T47D (cell line): ENCODE data around the gene PXDN.

Experiments
- DNase-seq, 2 experiments: peaks; one replicate each; pipeline versions ENCODE4 v3.0.0 to v3.0.0-alpha.2; 2011 to 2012; ENCODE audit warnings: low read depth in 1 of 2, low spot score in 1 of 2
- JUND ChIP-seq: IDR thresholded peaks from 2 replicates; pipeline ENCODE4 v1.6.1; 2012; ENCODE audit warnings: low read depth
- in situ Hi-C: cut with HindIII; loops from 2 replicates; pipeline ENCODE4 v1.10.0; 2016; ENCODE audit warnings: low sequenced_read_pairs, low pct_unique_long_range_greater_than_20kb

PXDN gene

DNA sequence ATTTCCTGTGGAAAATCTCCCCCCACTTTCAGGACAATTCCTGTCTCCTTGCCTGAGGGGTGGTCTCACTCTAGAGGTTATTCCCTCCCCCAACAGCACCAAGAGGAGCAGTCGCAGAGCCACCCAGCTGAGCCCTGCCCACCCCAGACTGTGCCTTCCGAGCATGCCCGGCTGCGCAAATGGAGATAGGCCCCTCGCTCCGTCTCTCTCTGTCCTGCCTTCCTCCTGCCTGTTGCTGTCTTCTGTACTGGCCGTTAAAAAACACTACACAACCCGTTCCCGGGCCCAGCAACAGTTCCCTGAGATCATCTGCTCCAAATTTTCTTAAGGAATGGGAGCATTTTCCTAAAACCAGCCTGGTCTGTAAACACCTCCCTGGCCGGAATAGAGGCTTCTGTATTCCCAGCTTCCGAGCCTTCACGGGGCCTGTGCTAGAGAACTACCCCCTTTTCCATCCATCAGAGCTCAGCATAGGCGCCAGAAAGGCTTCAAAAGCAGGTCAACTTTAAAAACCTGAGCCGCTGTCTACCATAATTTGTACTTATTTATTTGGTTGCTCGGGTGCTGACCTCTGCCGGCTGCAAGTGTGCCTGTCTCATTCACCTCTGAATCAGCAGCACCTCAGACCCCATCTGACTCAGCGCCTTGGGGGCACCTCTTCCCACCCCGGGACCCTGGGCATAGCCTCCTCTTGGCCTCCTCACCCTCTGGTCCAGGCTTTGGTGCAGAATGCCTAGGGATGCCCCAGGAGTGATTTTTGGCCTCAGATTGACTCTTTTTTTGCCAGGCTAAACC is 159.4 kb downstream of the PXDN start:
- no peak for TF ChIP-seq JUND
- in situ Hi-C loops, result no loop called here
- DNase-seq, result no peak

GRCh38 chr2:1584051-1584531 is 160.2 kb downstream of the PXDN start:
- TF ChIP-seq JUND, result no peak
- no peak for DNase-seq
- in situ Hi-C loops, result no loop called here

DNA sequence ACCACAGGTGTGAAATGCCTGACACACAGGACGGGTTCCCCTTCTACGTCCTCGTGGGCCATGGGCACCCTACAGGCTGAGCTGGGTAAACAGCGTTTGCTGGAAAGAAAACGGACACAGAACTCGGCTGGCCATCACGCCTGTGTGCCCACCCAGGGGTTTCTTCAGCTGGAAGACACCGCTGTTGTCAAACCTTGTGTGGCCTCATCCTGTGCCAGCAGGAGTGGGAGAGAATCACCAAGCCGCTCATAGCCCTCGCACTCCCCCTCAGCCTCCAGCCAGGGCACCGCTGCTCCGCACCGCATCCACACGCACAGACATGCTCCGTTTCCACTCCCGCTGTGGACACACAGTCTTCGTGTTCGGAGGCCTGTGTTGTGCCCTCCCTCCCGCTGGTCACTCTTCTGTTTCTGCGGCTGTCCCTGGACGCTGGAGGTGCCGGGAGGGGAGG is 161.4 kb downstream of the PXDN start:
- in situ Hi-C loops, result no loop called here
- no peak for TF ChIP-seq JUND
- DNase-seq, result no peak

DNA sequence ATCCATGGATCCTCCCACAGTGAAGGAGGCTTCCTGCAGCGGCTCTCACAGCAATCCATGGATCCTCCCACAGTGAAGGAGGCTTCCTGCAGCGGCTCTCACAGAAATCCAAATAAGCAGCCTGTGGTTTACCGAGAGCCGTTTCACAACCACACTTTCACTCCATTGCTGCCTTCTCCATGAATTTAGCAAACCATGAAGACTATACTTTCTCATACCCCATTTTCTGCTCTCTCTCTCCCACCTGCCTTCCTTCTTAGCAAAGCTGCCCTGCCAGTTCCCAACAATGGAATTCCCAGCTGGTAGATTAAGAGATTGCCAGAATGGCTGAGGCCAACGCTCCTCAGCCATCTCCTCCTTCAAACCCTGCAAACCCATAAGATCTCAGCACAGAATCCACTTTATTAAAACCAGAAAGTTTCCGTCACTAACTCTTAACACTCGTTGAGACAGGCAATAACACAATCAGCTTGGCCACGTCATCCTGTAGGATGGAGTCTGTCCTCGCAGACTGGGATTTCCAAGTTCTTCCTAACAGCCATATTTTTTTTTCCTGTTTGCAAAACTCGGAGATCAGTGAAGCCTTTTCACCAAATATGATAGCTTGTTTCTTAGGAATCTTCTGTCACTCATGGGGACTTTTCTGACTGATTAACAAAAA is 162.2 kb downstream of the PXDN start:
- peak in 1 of 2 experiments; percentile 43 for DNase-seq
- TF ChIP-seq JUND, result no peak
- in situ Hi-C loops, result no loop called here
